Measurements from ENCODE around the gene SNCG.

DNA sequence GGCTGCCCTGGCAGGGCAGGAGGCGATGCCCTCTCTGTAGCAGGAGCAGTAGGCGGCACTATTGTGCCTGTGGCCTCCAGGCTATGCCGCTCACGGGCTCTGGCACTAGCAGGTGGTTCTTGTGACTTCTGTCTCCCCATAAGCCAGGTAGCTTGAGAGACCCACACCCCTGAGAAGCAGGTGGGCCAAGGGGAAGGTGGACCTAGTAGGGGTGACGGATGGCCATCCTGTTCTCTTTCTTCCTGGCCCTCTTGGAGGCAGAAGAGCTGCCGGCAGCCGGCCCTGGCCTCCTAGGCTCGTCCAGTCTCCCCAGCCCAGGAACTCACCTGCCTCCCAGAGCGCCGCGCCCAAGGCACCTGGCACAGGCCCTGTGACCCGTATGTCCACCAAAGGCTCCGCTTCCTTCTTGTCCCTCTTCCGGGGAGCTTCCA is 16.4 kb upstream of the SNCG start:
- TF ChIP-seq, protein P1, sequence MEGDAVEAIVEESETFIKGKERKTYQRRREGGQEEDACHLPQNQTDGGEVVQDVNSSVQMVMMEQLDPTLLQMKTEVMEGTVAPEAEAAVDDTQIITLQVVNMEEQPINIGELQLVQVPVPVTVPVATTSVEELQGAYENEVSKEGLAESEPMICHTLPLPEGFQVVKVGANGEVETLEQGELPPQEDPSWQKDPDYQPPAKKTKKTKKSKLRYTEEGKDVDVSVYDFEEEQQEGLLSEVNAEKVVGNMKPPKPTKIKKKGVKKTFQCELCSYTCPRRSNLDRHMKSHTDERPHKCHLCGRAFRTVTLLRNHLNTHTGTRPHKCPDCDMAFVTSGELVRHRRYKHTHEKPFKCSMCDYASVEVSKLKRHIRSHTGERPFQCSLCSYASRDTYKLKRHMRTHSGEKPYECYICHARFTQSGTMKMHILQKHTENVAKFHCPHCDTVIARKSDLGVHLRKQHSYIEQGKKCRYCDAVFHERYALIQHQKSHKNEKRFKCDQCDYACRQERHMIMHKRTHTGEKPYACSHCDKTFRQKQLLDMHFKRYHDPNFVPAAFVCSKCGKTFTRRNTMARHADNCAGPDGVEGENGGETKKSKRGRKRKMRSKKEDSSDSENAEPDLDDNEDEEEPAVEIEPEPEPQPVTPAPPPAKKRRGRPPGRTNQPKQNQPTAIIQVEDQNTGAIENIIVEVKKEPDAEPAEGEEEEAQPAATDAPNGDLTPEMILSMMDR (IDR thresholded peaks at IDR 0.05), result no peak
- TF ChIP-seq ZFX (IDR thresholded peaks at IDR 0.05; ENCODE audit: borderline replicate concordance), result no peak

All from 22Rv1 (cell line).